GM20000 (cell line): ENCODE data around the gene LEPR.
"Not testable (repeated sequence)": the region's sequence is repeated elsewhere in the genome, so short reads cannot be mapped to it uniquely, and the experiment has no call there.

Experiments used
- DNase-seq: peaks from one replicate; pipeline ENCODE4 v3.0.0; 2012; ENCODE audit warnings: low spot score
- TF ChIP-seq, protein P1 (sequence below): IDR thresholded peaks from 2 replicates; pipeline ENCODE4 v1.5.1; 2012; ENCODE audit warnings: mild to moderate bottlenecking, control low read depth; ENCODE audit errors: extremely low read depth, missing control alignments

The LEPR gene, protein sequence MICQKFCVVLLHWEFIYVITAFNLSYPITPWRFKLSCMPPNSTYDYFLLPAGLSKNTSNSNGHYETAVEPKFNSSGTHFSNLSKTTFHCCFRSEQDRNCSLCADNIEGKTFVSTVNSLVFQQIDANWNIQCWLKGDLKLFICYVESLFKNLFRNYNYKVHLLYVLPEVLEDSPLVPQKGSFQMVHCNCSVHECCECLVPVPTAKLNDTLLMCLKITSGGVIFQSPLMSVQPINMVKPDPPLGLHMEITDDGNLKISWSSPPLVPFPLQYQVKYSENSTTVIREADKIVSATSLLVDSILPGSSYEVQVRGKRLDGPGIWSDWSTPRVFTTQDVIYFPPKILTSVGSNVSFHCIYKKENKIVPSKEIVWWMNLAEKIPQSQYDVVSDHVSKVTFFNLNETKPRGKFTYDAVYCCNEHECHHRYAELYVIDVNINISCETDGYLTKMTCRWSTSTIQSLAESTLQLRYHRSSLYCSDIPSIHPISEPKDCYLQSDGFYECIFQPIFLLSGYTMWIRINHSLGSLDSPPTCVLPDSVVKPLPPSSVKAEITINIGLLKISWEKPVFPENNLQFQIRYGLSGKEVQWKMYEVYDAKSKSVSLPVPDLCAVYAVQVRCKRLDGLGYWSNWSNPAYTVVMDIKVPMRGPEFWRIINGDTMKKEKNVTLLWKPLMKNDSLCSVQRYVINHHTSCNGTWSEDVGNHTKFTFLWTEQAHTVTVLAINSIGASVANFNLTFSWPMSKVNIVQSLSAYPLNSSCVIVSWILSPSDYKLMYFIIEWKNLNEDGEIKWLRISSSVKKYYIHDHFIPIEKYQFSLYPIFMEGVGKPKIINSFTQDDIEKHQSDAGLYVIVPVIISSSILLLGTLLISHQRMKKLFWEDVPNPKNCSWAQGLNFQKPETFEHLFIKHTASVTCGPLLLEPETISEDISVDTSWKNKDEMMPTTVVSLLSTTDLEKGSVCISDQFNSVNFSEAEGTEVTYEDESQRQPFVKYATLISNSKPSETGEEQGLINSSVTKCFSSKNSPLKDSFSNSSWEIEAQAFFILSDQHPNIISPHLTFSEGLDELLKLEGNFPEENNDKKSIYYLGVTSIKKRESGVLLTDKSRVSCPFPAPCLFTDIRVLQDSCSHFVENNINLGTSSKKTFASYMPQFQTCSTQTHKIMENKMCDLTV

DNA sequence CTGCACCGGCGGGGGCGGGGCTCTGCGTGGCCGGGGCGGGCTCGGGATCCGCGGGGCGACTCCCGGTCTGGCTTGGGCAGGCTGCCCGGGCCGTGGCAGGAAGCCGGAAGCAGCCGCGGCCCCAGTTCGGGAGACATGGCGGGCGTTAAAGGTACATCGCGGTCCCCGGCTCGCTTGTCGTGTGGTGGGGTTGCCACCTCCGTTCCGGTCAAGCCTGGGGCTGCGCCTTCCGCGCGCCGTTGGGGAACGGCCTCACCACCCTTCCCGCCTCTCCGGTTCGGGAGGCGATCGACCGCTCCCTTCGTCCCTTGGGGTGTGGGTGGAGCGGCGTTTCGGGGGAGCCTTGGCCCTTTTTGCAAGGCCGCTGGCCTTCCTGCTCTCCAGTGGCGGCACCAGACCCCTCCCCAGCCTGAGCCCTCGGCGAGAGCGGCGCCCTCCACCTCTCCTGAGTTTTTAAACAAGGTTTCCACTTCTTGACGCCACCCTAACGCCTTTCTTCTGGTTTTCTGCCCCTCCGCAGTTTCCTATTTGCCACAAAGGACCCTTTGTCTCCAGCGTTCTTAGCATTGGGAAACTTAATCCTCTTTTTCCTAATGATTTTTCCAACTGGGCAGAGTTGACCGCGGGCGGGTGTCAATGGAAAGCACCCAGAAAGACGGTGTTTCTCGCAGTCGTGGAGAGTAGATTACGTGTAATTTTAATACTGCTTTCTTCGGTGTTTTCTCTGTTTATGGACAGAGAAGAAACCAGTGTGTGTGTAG lies at the start of gene LEPR, which contains the start of gene LEPROT:
Gene LEPR, plus strand, starts transcription at position 79 of the 761 bp plus-strand sequence. CDS start 144,898 bp downstream, outside the sequence.
Gene LEPROT, plus strand, starts transcription at position 79 of the 761 bp plus-strand sequence. Its CDS starts 57 bp downstream, at position 136.
- no peak for DNase-seq
- TF ChIP-seq, protein P1, sequence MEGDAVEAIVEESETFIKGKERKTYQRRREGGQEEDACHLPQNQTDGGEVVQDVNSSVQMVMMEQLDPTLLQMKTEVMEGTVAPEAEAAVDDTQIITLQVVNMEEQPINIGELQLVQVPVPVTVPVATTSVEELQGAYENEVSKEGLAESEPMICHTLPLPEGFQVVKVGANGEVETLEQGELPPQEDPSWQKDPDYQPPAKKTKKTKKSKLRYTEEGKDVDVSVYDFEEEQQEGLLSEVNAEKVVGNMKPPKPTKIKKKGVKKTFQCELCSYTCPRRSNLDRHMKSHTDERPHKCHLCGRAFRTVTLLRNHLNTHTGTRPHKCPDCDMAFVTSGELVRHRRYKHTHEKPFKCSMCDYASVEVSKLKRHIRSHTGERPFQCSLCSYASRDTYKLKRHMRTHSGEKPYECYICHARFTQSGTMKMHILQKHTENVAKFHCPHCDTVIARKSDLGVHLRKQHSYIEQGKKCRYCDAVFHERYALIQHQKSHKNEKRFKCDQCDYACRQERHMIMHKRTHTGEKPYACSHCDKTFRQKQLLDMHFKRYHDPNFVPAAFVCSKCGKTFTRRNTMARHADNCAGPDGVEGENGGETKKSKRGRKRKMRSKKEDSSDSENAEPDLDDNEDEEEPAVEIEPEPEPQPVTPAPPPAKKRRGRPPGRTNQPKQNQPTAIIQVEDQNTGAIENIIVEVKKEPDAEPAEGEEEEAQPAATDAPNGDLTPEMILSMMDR = no peak

DNA sequence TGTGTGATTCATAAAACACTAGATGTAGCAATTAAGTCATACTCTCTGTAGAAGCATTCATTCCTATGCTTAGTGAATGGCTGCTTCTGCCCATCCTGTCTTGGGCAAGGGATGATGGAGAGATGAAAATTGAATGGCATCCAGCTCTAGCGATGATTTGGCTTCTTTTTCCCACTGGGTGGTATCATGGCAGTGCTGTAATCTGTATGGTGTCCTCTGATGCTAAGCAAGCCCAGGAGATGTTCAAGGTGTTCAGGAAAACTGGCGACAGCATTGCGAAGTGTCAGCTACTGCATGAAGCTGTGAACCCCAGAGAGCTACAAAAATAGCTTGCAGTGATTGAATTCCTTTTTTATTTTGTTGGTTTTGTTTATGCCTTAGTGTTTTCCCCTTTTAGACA lies 48.9 kb upstream of the LEPR start:
- no peak for DNase-seq
- TF ChIP-seq, protein P1 = no peak

DNA sequence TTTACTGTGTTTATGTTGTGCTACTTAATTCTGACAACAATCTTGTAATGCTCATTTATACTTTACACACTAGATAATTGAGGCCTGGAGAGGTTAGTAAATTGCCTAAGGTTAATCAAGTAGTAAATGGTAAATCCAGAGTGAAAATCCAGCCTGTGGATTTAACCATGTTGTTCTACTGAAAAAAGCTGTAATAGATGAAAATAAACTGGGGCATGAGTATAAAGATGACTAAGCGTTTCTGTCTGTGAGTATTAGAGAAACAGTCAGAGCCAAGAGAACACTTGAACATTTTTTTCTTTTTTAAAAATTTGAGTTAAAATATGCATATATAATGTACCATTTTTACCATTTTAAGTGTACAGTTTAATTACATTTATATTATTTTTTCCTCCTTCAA lies 47.9 kb upstream of the LEPR start:
- TF ChIP-seq, protein P1 = no peak

DNA sequence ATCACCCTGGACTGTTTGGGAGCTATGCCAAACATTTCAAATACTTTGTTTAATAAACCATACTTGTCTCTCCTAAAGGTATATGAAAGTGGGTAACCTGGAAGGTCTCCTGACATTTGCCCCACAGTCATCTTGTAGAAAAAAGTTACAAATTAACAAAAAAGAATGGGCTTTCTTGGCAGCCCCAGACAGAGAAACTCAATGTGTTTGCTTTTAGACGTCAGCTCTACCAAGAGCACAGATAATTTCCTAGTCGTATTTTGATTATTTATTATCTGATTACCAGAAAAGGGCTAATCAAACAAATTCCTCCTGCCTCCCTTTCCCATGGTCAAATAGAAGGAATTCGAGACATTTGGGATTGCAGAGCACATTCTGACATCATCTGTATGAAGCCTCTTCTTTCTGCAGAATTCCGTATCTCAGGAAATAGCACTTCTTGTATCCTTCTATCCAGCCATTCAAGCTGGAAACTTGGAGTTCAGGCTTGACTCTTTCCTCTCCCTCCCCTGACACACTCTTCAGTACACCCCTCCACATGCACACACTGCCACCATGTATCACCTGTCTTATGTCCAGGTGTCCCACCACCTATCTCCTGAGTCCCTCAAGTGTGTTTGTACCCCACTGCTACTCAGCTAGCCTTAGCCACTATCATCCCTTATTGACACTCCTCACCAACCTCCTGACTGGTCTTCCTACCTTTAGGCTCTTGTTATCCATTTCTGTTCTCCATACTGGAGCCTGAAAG lies 42.8 kb upstream of the LEPR start:
- TF ChIP-seq, protein P1 = no peak
- no peak for DNase-seq

More for the DNA sequence above, 47.9 kb upstream of the LEPR start:
- DNase-seq = no peak

DNA sequence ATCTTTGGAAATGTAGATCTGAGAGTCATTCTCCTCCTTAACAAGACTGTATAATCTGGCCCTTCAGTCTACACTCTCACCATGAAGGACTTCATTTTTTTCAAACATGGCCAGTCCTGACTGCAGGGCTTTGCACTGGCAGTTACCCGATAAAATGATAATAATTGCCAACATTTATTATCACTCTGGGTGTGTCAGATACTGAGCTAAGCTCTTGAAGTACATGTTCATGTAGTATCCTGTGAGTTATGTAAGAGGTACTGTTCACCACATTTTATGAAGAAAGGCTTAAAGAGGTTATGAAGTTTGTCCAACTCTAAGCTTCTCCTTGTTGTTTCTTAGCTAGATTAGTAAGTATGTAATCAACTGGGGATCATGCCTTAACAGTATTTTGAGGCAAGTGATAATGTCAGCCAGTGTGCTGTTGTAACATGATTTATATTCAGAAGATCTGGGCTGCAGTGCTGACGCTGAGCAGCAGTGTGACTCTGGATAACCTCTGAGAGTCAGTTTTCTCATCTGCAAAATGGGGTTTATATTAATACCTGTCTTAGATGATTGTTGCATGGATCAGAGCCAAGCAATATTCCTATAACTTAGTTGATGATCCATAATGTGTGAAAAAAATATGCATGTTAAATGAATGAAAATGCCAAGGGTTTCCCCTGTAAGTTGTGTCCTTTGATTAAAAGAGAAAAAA lies 42.1 kb upstream of the LEPR start:
- TF ChIP-seq, protein P1 = no peak
- DNase-seq = no peak

DNA sequence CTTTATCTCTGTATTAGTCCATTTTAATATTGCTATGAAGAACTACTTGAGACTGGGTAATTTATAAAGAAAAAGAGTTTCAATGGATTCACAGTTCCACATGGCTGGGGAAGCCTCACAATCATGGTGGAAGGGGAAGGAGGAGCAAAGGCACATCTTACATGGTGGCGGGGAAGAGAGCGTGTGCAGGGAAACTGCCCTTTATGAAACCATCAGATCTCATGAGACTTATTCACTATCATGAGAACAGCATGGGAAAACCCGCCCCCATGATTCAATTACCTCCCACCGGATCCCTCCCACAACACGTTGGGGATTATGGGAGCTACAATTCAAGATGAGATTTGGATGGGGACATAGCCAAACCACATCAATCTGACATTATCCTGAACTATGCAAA lies 36.0 kb upstream of the LEPR start:
- not testable (repeated sequence) for DNase-seq
